HG02884 (cell line): ENCODE results near the gene PAX4.

Source experiments
- ATAC-seq: cut with Tn5 transposase; IDR thresholded peaks from one replicate; pipeline ENCODE4 v1.9.1; 2021; ENCODE audit warnings: mild to moderate bottlenecking, moderate library complexity; ENCODE audit not compliant: unreplicated experiment

PAX4 gene

GRCh38 chr7:127618042-127618441, at the start of gene PAX4:
Gene PAX4, minus strand, starts transcription at chr7:127618142. Its CDS starts 2,214 bp downstream, at chr7:127615928.
- no peak for ATAC-seq

DNA sequence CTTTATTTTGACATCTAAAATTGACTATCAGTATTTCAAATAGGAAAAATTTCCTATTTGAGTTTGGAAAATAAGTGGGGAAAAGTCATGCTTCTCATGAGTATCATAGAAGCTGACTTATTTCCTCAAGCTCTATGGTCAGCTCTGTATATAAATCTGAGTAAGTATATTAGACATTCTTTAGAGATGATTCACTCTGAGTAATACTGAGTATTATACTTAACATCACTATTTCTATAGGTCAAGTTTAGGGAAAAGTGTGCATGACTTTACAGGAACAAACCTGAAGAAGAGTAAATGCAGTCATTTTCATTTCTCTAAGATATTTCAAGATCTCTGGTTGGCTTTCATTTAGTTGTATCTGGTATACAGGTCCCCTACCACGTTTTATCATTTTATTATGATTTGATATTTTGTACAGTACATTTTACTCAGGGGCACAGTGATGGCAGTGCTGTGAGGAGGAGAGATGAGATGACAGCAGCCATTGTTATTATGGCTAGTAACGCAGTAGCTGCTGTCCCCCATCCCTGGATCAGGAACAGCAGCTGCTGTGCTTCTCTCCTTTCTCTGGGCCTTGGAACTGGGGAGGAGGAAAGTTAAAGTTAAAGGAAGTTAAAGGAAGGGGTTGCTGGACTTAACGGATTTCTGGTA, 49.2 kb upstream of the PAX4 start:
- ATAC-seq: peak; percentile 73

DNA sequence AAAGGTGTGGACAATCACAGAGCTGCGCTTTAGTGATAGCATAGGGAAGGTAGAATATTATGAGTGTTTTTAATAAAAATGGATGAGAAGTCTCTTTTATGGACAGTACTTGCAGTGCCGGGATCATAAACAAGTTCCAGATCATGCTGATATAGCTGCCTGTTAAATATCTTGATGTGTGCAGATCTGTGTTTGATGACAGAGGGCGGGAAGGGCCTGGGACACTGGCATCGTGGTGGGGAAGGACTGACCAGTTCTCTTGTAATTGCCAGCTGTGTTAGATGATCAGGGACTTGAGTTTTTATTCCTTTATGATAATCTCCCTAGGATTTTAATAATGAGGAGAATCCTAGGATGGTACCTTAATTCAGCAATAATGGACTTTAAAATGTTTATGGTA, 48.7 kb upstream of the PAX4 start:
- no peak for ATAC-seq

GRCh38 chr7:127665922-127666321, 48.0 kb upstream of the PAX4 start:
- ATAC-seq: no peak

DNA sequence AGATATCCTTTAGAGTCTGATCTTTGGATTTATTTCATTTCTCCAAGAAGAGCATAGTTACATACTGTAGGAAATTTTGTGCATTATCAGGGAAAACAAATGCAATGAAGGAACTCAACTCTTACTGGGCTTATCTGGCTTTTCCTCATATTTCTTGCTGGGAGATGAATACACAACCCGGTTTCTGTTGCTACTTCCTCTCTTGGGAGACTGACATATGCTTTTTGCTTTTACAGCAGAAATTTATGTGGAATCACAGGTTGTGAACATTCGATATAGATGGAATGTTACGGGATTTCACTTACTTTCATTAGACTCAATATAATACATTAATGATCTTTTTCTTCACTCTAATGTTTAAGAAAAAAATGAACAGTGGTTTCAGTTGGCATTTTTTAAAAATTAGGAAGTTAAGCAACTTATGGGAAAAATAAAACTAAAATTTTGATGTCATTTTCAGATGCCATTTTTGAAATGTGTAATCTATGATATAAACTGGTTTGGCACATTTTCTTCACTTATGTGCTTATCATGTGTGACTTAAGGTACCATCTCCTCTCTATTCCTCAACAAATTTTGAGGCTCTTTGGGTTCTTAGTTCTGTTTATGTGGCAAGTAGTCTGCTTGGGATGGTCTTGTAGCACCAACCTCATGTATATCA, 41.2 kb upstream of the PAX4 start:
- ATAC-seq: no peak

GRCh38 chr7:127657500-127657899, 39.6 kb upstream of the PAX4 start:
- ATAC-seq: no peak

GRCh38 chr7:127655720-127656119, 37.8 kb upstream of the PAX4 start:
- no peak for ATAC-seq

DNA sequence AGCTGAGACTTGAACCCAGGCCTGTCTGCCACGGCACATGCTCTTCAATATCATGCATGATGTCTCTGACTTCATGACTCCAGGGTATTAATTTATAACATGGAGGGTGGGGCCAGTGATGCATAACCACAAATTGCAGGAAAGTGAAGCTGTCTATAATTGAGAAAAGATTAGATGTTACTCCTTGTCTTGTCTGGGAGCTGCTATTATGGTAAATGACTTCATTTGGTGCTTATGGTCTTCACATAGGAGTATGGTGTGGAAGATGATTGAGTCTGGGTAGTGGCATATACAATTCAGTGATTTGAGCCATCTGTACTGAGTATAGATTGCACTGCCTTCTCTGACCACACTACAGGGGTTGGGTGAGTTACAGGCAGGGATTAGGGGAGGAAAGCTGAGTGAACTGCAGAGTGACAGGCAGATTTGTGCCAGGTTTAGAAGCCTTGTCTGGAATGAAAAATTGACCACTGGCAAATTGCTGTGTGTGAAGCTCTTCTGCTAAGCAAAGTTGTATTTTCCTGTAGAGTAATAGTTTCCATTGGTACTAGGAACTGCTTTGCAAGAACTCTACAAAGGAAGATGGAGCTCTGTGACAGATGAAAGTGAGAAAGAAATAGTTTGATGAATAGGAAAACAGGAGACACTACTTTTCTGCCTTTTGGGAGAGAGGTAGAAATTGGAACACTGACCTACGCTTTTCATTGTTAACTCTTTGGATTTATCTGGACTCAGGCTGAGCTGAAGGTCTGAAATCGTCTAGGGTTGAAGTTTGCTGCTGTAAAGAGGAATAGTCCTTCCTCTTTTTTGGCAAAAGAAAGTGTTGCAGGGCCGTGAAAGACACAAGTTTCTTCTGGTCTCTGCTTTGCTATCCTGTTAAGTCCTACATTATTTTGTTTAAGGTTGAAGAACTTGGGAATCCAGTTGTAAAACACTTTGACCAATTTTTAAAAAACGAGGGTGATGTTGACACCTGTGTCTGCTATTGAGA, 36.8 kb upstream of the PAX4 start:
- no peak for ATAC-seq

DNA sequence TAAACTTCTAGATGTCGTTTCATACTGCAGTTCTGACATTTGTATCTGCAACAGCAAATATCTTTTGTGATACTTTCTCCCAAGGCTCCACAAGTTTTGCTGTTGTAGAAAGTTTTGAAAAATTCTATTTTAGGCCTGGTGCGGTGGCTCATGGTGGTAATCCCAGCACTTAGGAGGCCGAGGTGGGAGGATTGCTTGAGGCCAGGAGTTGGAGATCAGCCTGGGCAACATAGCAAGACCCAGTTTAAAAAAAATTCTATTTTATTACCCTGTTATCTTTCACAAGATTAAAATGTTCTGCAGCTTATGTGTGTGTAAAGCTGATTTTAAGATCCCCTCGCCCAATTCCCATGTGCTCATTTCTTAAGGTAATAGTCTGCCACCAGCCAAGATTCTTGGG, 35.5 kb upstream of the PAX4 start:
- no peak for ATAC-seq

- peak; percentile 4 for ATAC-seq
Observed at GRCh38 chr7:127652333-127653248, 34.6 kb upstream of the PAX4 start.

DNA sequence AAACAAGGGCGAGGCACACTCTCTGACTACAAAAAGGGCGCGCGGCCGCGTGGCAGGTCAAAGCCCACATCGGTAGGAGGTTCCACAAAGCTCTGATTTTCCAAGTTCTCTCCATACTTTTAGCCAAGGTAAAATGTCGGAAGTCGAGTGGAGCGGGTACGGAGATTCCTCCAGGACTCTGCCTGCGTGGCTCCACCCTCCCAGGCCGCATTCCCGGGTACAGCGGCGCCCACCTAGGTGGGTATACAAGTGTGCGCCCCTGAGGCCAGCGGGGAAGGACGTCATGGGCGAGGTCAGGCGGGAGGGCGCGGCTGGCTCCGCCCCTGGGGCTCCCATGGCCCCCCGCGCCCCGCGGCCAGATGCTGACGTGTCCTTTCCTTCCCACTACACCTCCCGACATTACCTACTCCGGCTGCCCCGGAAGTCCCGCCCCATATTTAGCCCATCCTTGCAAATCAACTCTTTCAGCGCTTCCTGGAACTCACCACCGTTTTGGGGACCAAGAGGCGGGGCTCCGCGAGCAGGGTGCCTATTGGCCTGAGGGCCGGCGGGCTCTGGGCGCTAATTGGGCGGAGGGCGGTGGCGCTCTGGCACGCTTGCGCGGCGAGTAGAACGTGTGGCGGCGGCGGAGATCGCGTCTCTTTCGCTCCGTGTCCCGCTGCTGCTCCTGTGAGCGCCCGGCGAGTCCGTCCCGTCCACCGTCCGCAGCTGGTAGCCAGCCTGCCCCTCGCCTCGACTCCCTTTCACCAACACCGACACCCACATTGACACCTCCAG, 33.8 kb upstream of the PAX4 start, which contains the start of gene SND1:
TSS of gene SND1 (plus strand) at position 639 of the 777 bp plus-strand sequence. CDS start 180 bp downstream, outside the sequence.
- peak; percentile 96 for ATAC-seq

- no peak for ATAC-seq
Observed at GRCh38 chr7:127650847-127651555, 33.1 kb upstream of the PAX4 start.

- no peak for ATAC-seq
Observed at GRCh38 chr7:127648986-127649385, 31.0 kb upstream of the PAX4 start.

- ATAC-seq: no peak
Observed at GRCh38 chr7:127647636-127648035, 29.7 kb upstream of the PAX4 start.

GRCh38 chr7:127644484-127644883, 26.5 kb upstream of the PAX4 start:
- ATAC-seq: no peak

DNA sequence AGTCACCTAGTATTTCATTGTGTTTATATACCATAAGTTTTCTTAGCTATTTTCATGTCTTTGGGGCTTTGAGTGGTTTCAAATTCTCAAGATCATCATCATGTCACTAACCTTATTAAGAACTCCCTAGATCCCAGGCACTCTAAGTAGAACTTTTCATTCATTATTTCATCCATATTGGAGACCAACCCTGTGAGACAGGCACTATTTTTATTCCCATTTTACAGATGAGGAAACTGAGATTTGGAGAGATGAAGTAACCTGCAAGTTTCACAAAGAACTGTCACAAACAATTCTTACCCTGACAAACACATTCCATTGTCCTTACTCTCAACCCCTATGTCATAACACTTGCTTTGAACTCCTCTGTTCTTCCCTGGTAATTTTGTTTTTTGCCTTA, 20.3 kb upstream of the PAX4 start:
- ATAC-seq: no peak

GRCh38 chr7:127635659-127636285, 17.8 kb upstream of the PAX4 start:
- no peak for ATAC-seq

GRCh38 chr7:127632276-127632910, 14.5 kb upstream of the PAX4 start:
- no peak for ATAC-seq
